Gastroesophageal sphincter (tissue), 3 donors: Measurements from ENCODE around the gene GUCY1A2.

Experiments used
- CTCF ChIP-seq, 4 experiments: fragments of 200-600 bp in 2 of 4; fragments of 450-650 bp in 2 of 4; sonication (generic) in 1 of 4; IDR thresholded peaks; one replicate each; pipeline ENCODE4 v1.5.1; 2017 to 2019; ENCODE audit warnings: antibody characterized with exemption in 4 of 4, mild to moderate bottlenecking in 2 of 4, moderate library complexity in 2 of 4
- EP300 ChIP-seq: sonication (generic); formaldehyde crosslinking; IDR thresholded peaks from one replicate; pipeline ENCODE4 v1.6.1; 2017; ENCODE audit warnings: antibody characterized with exemption, mild to moderate bottlenecking
- POLR2A ChIP-seq, 2 donors: fragments of 450-650 bp; IDR thresholded peaks; one replicate each; pipeline ENCODE4 v1.6.1; 2017; ENCODE audit warnings: antibody characterized with exemption in 2 of 2, mild to moderate bottlenecking in 2 of 2, moderate library complexity in 1 of 2
- POLR2AphosphoS5 ChIP-seq: sonication (generic); formaldehyde crosslinking; IDR thresholded peaks from one replicate; pipeline ENCODE4 v1.6.1; 2017; ENCODE audit warnings: antibody characterized with exemption

GRCh38 chr11:106748059-106748458, 270.2 kb downstream of the GUCY1A2 start:
- TF ChIP-seq CTCF (IDR thresholded peaks at IDR 0.05) (no peak), POLR2A (IDR thresholded peaks at IDR 0.05) (no peak), EP300 (no peak), POLR2AphosphoS5 (no peak)
